GM18498 (cell line): ENCODE data around the gene TST.

Source experiments
- ATAC-seq: cut with Tn5 transposase; IDR thresholded peaks from one replicate; pipeline ENCODE4 v1.9.1; 2021; ENCODE audit warnings: mild to moderate bottlenecking, moderate library complexity; ENCODE audit not compliant: unreplicated experiment

The TST gene

GRCh38 chr22:37032535-37033460 is 13.6 kb upstream of the TST start:
- no peak for ATAC-seq

- ATAC-seq = no peak
Measured at GRCh38 chr22:37032134-37032534, 12.9 kb upstream of the TST start.

GRCh38 chr22:37030560-37031281 is 11.5 kb upstream of the TST start:
- ATAC-seq = no peak

- no peak for ATAC-seq
Measured at GRCh38 chr22:37028692-37029674, 9.7 kb upstream of the TST start.

GRCh38 chr22:37027556-37027955 is 8.3 kb upstream of the TST start:
- no peak for ATAC-seq

- ATAC-seq = no peak
Measured at GRCh38 chr22:37026325-37026724, 7.1 kb upstream of the TST start.

- ATAC-seq = no peak
Measured at GRCh38 chr22:37025500-37026070, 6.3 kb upstream of the TST start.

- ATAC-seq = no peak
Measured at GRCh38 chr22:37024339-37025157, 5.3 kb upstream of the TST start.

GRCh38 chr22:37023743-37024338 is 4.6 kb upstream of the TST start:
- no peak for ATAC-seq

GRCh38 chr22:37022483-37023337 is 3.5 kb upstream of the TST start:
- no peak for ATAC-seq

GRCh38 chr22:37021710-37022482 is 2.6 kb upstream of the TST start:
- ATAC-seq = no peak

GRCh38 chr22:37021041-37021440 is 1.8 kb upstream of the TST start:
- no peak for ATAC-seq

GRCh38 chr22:37020192-37020479 is 889 bp upstream of the TST start:
- ATAC-seq = no peak

GRCh38 chr22:37018815-37019308 is 385 bp downstream of the TST start:
- peak; percentile 34 for ATAC-seq

- no peak for ATAC-seq
Measured at GRCh38 chr22:37018086-37018814, 997 bp downstream of the TST start.

- no peak for ATAC-seq
Measured at GRCh38 chr22:37017356-37017755, 1.9 kb downstream of the TST start.
